DOHH2 (cell line): ENCODE results near the gene OR2F1.

Experiments
- H3F3A ChIP-seq: fragments of 200-600 bp; sonication (generic), shearing (Covaris generic); 2 replicates; pipeline ENCODE4 v1.6.0; 2016; ENCODE audit warnings: antibody characterized with exemption, mild to moderate bottlenecking; ENCODE audit not compliant: control insufficient read depth, insufficient read depth
- H3K27ac ChIP-seq: fragments of 200-600 bp; sonication (generic); 2 replicates; pipeline ENCODE4 v1.5.1; 2014; ENCODE audit warnings: low read depth, mild to moderate bottlenecking, low read length, moderate library complexity
- H3K27me3 ChIP-seq: fragments of 200-600 bp; sonication (generic); 2 replicates; pipeline ENCODE4 v1.6.1; 2014; ENCODE audit warnings: mild to moderate bottlenecking, low read length, mixed read lengths; ENCODE audit not compliant: control insufficient read depth
- H3K36me3 ChIP-seq: fragments of 200-600 bp; sonication (generic); 2 replicates; pipeline ENCODE4 v1.6.1; 2014; ENCODE audit warnings: mild to moderate bottlenecking, low read length, moderate library complexity, mixed read lengths; ENCODE audit not compliant: control insufficient read depth
- H3K4me1 ChIP-seq: fragments of 200-600 bp; sonication (generic); 2 replicates; pipeline ENCODE4 v1.6.1; 2014; ENCODE audit warnings: mild to moderate bottlenecking, low read length, mixed read lengths; ENCODE audit not compliant: control insufficient read depth
- H3K4me2 ChIP-seq: fragments of 200-600 bp; sonication (generic); 2 replicates; pipeline ENCODE4 v1.6.0; 2014; ENCODE audit warnings: mild to moderate bottlenecking, low read length, moderate library complexity
- H3K4me3 ChIP-seq: fragments of 200-600 bp; sonication (generic); 2 replicates; pipeline ENCODE4 v1.5.1; 2014; ENCODE audit warnings: mild to moderate bottlenecking, low read length, mixed read lengths
- H3K79me2 ChIP-seq: fragments of 200-600 bp; sonication (generic); 2 replicates; pipeline ENCODE4 v1.6.1; 2014; ENCODE audit warnings: mild to moderate bottlenecking, low read length, mixed read lengths; ENCODE audit not compliant: control insufficient read depth
- H3K9me2 ChIP-seq: fragments of 200-600 bp; sonication (generic); replicated peaks from 2 replicates; pipeline ENCODE4 v1.6.1; 2014; ENCODE audit warnings: mild to moderate bottlenecking, low read length, mixed read lengths; ENCODE audit not compliant: control insufficient read depth
- H3K9me3 ChIP-seq: fragments of 200-600 bp; sonication (generic); 2 replicates; pipeline ENCODE4 v1.6.1; 2014; ENCODE audit warnings: antibody characterized with exemption, low read length, mixed read lengths; ENCODE audit not compliant: control insufficient read depth, insufficient read depth
- H4K20me1 ChIP-seq: fragments of 200-600 bp; sonication (generic); 2 replicates; pipeline ENCODE4 v1.6.0; 2014; ENCODE audit warnings: low read depth, mild to moderate bottlenecking, antibody characterized with exemption, low read length, moderate library complexity; ENCODE audit not compliant: control insufficient read depth, insufficient read depth
- EZH2phosphoT487 ChIP-seq: fragments of 200-600 bp; sonication (generic); IDR thresholded peaks from 2 replicates; pipeline ENCODE4 v1.6.1; 2017; ENCODE audit warnings: borderline replicate concordance, mild to moderate bottlenecking, antibody characterized with exemption, low read length, moderate library complexity, mixed read lengths
- TF ChIP-seq, protein P1 (sequence below): fragments of 200-600 bp; sonication (generic); IDR thresholded peaks from one replicate; pipeline ENCODE4 v1.5.1; 2014; ENCODE audit warnings: antibody characterized with exemption, mild to moderate bottlenecking, low read depth, low read length; ENCODE audit not compliant: poor library complexity, severe bottlenecking

OR2F1 gene

DNA sequence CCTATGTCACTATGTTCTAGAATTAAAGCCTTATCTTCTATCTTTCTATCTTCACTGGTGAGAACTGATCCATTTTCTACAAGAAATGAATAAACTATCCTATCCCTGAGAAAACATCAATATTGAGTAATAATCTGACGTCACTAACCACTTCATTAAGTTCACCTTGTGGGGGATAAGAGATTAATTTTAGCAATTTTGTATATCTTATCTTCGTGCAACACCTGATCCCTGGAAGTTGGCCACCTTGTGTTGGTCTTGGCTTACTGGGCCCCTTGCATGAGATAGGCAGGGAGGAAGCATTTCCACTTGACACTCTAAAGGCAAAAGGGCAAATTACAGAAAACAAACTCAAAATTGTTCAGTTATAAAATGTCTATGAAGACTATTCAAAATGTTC lies 25.4 kb downstream of the OR2F1 start:
- TF ChIP-seq EZH2phosphoT487, result no peak
- TF ChIP-seq, protein P1, sequence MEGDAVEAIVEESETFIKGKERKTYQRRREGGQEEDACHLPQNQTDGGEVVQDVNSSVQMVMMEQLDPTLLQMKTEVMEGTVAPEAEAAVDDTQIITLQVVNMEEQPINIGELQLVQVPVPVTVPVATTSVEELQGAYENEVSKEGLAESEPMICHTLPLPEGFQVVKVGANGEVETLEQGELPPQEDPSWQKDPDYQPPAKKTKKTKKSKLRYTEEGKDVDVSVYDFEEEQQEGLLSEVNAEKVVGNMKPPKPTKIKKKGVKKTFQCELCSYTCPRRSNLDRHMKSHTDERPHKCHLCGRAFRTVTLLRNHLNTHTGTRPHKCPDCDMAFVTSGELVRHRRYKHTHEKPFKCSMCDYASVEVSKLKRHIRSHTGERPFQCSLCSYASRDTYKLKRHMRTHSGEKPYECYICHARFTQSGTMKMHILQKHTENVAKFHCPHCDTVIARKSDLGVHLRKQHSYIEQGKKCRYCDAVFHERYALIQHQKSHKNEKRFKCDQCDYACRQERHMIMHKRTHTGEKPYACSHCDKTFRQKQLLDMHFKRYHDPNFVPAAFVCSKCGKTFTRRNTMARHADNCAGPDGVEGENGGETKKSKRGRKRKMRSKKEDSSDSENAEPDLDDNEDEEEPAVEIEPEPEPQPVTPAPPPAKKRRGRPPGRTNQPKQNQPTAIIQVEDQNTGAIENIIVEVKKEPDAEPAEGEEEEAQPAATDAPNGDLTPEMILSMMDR, result no peak
- Histone ChIP-seq H3K4me2 (no peak overlapping the region), H3K9me3 (no peaks in the 10 kb centered on the region), H3F3A (no peaks in the 10 kb centered on the region), H3K4me1 (no peaks in the 10 kb centered on the region), H3K27me3 (no peaks in the 10 kb centered on the region), H3K4me3 (no peak overlapping the region), H3K9me2 (no peaks in the 10 kb centered on the region), H4K20me1 (no peaks in the 10 kb centered on the region), H3K27ac (no peak overlapping the region), H3K79me2 (no peaks in the 10 kb centered on the region), H3K36me3 (no peaks in the 10 kb centered on the region)

GRCh38 chr7:143980746-143981510 lies 26.3 kb downstream of the OR2F1 start:
- H3K27ac ChIP-seq, result no peak overlapping the region
- no peaks in the 10 kb centered on the region for H3K27me3 ChIP-seq
- H3K9me3 ChIP-seq, result no peaks in the 10 kb centered on the region
- H3K79me2 ChIP-seq, result no peaks in the 10 kb centered on the region
- no peak overlapping the region for H3K4me3 ChIP-seq
- no peak for TF ChIP-seq EZH2phosphoT487
- TF ChIP-seq, protein P1, result no peak
- no peaks in the 10 kb centered on the region for H3K36me3 ChIP-seq
- H4K20me1 ChIP-seq, result no peaks in the 10 kb centered on the region
- H3K9me2 ChIP-seq, result no peaks in the 10 kb centered on the region
- H3K4me2 ChIP-seq, result no peak overlapping the region
- H3K4me1 ChIP-seq, result no peaks in the 10 kb centered on the region
- H3F3A ChIP-seq, result no peaks in the 10 kb centered on the region

- Histone ChIP-seq H3K9me2 (no peaks in the 10 kb centered on the region), H3K79me2 (no peaks in the 10 kb centered on the region), H3K4me1 (no peaks in the 10 kb centered on the region), H3K36me3 (no peaks in the 10 kb centered on the region), H3K4me2 (no peak overlapping the region), H3K4me3 (no peak overlapping the region), H3K9me3 (no peaks in the 10 kb centered on the region), H3K27ac (no peak overlapping the region), H3F3A (no peaks in the 10 kb centered on the region), H4K20me1 (no peaks in the 10 kb centered on the region), H3K27me3 (no peaks in the 10 kb centered on the region)
- TF ChIP-seq, protein P1, result no peak
- TF ChIP-seq EZH2phosphoT487, result no peak
These were observed 29.3 kb downstream of the OR2F1 start for GRCh38 chr7:143983960-143984359.
